Retinal pigment epithelial cell (primary cell): ENCODE results near the gene SLC13A5.
A peak's percentile ranks its signal among the peaks of the same experiment; 100 is the strongest.
"Not testable (repeated sequence)": the region's sequence is repeated elsewhere in the genome, so short reads cannot be mapped to it uniquely, and the experiment has no call there.

Experiments
- DNase-seq: peaks from one replicate; pipeline ENCODE4 v3.0.0-alpha.2; 2010; ENCODE audit warnings: low read depth
- H3K4me3 ChIP-seq: 2 replicates; pipeline ENCODE4 v1.5.1; 2011; ENCODE audit warnings: mild to moderate bottlenecking, low read length, control low read depth, moderate library complexity
- TF ChIP-seq, protein P1 (sequence below): conservative IDR thresholded peaks from 2 replicates; pipeline ENCODE4 v1.5.1; 2011; ENCODE audit warnings: low read depth, low read length, control low read depth, inconsistent platforms

Gene SLC13A5

DNA sequence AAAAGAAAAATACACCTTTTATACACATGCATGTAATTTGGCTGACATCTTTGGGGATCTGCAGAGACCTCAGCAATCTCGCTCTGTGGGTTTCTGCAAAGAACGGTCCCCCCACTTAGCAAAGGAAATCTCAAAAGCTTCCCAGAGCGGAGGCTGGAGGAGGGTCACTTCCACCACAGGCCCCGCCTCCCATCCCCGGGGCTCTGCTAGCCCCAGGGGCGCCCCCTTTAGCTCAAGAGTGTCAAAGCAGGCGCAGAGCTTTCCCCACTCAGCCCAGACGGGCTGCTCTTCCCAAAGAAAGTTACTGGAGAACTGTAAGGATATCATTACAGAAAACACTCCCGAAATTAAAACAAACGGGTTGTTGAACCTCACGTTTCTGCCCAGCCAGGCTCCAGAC lies 11.4 kb downstream of the SLC13A5 start:
- H3K4me3 ChIP-seq = no peak overlapping the region
- TF ChIP-seq, protein P1, sequence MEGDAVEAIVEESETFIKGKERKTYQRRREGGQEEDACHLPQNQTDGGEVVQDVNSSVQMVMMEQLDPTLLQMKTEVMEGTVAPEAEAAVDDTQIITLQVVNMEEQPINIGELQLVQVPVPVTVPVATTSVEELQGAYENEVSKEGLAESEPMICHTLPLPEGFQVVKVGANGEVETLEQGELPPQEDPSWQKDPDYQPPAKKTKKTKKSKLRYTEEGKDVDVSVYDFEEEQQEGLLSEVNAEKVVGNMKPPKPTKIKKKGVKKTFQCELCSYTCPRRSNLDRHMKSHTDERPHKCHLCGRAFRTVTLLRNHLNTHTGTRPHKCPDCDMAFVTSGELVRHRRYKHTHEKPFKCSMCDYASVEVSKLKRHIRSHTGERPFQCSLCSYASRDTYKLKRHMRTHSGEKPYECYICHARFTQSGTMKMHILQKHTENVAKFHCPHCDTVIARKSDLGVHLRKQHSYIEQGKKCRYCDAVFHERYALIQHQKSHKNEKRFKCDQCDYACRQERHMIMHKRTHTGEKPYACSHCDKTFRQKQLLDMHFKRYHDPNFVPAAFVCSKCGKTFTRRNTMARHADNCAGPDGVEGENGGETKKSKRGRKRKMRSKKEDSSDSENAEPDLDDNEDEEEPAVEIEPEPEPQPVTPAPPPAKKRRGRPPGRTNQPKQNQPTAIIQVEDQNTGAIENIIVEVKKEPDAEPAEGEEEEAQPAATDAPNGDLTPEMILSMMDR = peak; percentile 54
- no peak for DNase-seq

DNA sequence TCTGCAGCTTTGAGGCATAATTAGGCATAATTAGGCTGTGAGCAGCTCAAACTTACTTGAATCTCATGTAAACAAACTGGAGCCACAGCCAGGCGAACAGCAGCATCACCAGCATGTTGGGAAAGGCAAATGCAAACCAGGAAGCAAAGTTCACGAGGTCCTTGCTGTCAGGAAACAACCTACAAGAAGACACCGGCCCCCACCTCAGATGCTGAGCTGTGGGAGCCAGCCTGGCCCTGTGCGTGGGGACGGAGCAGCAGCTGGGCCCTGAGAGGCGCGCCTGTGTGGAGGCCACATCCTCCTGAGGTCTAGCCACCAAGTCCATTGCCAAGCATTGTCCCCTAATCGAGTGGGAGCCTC lies 12.2 kb downstream of the SLC13A5 start:
- TF ChIP-seq, protein P1 = no peak
- H3K4me3 ChIP-seq = no peak overlapping the region
- no peak for DNase-seq

DNA sequence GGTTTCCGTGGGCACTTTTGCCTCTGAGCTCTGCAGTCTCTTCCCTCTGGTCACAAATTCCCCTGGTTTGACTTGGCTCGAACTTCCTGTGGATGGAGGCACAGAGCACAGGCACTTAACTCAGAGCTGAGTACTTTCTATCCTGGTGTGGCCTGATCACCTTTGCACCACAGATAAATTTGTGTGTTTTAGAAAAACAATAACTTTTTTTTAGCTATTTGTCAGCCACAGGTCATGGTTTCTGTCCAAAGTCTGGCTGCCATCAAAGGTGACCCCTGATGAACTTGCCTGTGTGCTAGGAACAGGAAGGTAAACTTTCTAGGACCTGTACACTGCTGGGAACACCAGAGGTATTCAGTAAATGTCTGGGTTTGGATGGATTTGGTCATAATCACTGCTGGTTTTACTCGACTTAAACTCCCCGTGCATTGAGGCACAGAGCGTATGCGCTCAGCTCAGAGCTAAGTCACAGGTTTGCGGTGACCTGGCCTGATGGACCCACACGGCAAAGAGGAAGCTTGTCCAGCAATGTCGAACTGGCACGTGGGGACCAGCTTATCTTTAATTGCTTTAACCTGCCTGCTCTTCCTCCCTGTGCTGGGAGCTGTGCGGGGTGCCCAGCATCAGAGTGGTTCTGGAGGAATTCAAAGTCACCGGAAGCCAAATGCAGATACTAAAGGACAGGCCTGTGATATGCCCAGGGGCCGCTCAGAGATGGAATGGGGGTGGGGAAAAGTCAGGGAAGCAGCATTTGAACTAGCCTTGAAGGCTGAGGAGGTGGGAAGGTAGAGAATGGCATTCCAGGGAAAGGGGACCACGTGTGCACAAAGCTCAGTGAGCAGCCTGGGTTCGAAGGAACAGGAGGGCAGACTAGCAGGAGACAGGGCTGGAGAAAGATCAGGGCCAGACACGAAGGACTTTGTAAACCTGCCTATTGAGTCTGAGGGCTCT lies 12.9 kb downstream of the SLC13A5 start:
- no peak for DNase-seq
- TF ChIP-seq, protein P1 = no peak
- no peak overlapping the region for H3K4me3 ChIP-seq

DNA sequence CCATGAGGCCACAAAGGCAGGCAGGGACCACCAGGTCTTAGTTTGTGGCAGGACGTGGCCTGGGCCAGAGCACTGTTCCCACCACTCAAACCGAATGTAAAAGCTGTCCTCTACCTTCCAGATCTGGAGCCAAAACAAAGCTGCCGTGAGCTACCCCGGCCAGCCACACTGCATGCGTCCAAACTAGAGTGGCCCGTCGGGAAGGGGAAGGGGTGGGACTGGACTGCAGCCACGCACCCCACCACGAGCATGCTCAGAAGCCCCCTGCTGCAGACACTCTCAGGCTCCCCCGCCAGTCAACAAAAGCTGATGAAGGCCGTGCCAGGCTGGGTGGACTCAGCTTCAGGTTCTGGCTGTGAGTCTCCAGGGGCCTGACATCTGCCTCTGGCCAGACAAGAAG lies 15.2 kb downstream of the SLC13A5 start:
- TF ChIP-seq, protein P1 = no peak
- DNase-seq = no peak
- no peak overlapping the region for H3K4me3 ChIP-seq

DNA sequence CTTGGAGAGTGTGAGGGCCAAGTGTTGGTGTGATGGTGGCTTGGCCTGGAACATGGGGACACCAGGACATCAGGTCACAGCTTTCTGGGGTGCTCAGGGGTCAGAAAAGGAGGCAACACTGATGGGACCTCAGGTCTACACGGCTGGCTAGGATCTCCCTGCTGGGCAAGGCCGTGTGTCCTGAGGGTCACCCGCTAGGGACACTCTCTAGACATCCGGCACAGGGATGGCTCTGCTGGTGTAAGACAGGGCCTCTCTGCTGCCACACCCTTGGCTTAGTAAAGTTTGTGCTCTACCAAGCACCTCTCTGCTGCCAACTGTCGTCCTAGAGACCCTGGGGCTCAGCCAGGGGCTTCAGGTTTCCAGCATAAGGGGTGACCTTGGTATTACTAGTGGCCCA lies 16.3 kb downstream of the SLC13A5 start:
- no peak for DNase-seq
- H3K4me3 ChIP-seq = no peak overlapping the region
- TF ChIP-seq, protein P1 = no peak

DNA sequence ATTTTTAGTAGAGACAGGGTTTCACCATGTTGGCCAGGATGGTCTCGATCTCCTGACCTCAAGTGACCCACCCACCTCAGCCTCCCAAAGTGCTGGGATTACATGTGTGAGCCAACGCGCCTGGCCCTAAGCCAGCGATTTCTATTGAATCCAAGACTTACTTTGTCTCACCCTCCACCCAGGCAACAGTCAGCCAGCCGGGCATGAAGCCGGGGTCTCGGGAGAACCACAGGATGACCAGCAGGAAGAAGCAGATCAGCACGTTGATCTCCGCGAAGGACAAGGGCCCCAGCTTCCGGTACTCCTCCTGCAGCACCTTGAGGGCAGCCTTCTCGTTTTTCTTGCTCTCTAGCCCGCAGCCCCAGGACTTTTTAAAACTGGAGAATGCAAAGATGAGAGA lies 17.6 kb downstream of the SLC13A5 start:
- TF ChIP-seq, protein P1 = no peak
- no peak overlapping the region for H3K4me3 ChIP-seq
- no peak for DNase-seq

DNA sequence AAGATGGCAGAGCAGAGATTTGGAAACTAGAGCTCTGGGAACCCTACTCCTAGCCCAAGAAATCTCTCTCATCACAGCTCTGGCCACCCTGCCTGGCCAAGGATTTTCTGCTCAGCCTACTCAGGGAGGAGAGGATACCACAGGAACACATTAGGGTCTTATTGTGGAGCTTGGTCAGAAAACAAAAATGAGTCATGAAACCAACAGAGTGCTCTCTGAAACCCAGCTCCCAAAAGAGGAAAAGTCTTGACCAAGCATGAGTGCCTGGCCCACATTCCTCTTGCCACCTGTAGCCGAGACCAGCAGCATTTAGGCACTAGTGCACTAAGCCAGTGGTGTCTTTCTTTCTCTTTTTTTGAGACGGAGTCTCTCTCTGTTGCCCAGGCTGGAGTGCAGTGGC lies 18.1 kb downstream of the SLC13A5 start:
- DNase-seq = no peak
- TF ChIP-seq, protein P1 = no peak
- H3K4me3 ChIP-seq = no peak overlapping the region

DNA sequence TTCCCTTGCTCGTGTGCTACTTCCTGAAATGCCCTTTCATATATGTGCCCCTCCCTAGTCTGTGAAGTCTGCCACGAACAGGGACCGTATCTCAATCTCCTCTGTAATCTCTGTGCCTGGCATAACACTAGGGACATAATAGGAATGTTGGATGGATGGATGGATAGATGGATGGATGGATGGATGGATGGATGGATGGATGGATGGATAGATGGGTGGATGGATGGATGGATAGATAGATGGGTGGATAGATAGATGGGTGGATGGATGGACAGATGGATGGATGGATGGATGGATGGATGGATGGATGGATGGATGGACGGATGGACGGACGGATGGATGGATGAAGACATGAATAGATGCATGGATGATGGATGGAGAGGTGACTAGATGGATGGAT lies 21.2 kb downstream of the SLC13A5 start:
- DNase-seq, H3K4me3 ChIP-seq: not testable (repeated sequence)
